HG02970 (cell line): Measurements from ENCODE around the gene PRKCE.
"Not testable (repeated sequence)": the region's sequence is repeated elsewhere in the genome, so short reads cannot be mapped to it uniquely, and the experiment has no call there.

ENCODE experiments used
- ATAC-seq: cut with Tn5 transposase; IDR thresholded peaks from one replicate; pipeline ENCODE4 v1.9.1; 2021; ENCODE audit warnings: mild to moderate bottlenecking, moderate library complexity, moderate number of reproducible peaks; ENCODE audit not compliant: unreplicated experiment, low FRiP score

PRKCE gene

DNA sequence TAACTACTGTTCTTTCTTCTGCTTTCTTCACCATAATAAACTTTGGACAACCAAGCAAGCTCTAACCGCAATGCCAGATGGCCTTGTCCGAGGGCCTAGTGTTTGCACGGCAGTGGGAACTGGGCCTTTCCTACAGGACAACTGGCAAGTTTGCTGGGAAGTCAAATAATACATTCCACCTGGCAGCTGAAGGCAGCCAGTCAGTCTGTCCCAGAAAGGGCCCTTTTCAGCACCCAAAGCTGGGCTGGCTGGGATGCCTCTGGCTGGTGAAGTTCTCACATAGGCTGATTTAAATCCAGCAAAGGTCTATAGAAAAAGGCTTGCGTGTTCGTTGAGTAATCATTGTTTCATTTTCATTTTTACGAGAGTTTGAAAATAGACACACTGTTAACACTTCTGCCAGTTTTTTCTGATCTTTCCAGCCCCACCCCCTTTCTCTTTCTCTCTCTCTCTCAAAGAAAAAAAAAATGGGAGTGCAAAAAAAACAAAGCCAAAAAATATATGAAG lies 535.7 kb downstream of the PRKCE start:
- ATAC-seq = peak; percentile 69

DNA sequence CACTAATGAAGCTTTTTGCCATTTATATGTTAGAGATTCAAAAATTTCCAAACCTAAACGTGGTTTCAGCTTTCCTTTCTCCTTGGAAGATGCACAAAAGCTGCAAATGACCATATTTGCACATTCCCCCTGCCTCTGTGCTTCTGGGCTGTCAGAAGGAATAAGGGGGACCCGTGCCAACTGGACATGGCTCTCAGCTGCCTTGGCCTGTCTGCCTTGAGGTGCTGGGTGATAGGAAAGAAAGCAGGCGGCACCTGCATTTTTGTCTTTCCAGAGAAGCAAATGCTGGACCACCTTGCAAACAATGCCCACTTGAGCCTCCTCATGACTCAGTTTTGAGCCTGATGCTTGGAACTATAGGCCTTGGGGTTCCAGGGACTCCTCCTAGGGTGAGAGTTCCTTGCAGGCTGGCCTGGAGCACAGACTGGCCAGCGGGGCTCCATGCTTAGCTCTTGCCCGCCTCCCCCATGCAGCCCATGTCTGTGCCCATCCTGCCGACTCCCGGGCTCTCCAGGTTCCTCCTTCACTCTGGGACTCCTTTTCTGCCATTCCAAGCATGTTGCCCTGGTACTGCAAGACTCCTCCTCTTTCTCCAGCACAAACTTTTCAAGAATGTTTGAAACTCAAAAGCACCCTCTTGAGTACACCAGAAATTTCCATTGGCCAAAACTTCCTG lies 536.7 kb downstream of the PRKCE start:
- ATAC-seq = no peak

DNA sequence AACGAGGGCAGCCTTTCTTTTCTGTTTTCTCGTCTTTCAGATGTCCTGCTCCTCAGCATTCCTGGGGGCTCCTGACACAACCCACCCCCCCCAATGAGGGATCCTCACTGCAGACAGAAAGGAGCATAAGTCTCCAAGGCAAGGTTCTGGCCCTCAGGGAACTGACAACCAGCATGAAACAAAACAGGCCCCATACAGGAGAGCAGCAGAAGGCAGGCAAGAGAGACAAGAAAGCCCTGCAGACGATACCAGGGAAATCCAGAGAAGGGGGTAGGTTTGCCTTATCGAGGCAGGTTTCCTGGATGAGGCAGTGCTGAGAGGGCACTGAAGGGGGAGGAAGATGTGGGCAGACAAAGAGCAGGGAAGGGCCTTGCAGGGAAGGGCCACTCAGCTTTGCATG lies 541.9 kb downstream of the PRKCE start:
- no peak for ATAC-seq

DNA sequence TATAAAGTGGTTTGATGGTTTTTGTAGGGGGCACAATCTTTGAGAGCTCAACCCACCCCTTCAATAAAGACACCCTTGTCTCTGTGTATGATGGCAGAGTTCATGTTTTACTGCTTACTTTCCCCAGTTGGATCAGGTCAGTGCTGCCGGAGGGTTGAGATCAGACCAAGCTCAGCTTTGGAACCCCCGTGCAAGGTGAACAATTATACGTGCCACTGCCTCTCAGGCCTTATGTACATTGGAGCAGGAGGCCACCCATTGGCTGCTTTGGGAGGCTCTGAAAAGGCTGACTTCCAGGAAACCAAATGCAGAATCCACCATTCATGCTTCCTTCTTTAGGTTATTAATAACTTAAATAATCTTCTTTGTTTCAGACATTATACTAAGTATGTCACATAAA lies 542.4 kb downstream of the PRKCE start:
- no peak for ATAC-seq

DNA sequence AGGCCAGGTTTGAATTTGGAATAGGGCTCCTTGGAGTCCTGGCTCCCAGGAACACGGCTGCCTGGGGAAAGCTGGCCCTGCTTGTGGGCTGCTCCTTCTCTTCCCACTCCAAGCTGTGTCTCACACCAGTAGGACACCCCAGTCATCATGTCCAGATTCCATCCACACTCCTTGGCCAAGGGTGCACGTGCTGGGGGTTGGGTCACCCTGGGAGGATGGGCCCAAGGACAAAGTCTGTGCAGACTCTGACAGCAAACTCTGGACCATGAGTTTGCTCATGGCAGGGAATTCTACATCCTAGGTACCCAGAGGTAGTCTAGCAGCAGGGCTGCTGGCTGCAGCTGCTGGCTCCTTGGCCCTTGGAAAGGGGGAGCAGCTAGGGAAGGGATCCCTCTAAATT lies 543.4 kb downstream of the PRKCE start:
- ATAC-seq = no peak

DNA sequence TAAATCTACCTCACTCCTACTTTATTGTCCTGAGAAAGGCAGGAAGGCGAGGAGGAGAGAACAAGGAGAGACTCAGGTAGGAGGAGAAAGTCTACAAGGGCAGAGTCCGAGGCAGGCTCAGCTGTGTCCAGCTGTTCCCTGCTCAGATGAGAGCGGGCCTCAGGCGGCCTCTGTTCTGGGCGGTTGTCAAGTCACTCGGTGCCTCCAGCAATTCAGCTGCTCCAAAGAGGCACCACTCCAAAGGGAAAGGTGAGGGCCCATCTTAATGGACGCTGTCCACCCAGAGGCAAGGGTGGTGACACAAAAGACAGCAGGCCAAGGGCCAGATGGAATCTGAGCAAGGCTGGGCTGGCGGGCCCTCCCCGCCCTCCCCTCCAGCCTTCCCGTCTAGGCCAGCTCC lies 544.3 kb downstream of the PRKCE start:
- no peak for ATAC-seq

DNA sequence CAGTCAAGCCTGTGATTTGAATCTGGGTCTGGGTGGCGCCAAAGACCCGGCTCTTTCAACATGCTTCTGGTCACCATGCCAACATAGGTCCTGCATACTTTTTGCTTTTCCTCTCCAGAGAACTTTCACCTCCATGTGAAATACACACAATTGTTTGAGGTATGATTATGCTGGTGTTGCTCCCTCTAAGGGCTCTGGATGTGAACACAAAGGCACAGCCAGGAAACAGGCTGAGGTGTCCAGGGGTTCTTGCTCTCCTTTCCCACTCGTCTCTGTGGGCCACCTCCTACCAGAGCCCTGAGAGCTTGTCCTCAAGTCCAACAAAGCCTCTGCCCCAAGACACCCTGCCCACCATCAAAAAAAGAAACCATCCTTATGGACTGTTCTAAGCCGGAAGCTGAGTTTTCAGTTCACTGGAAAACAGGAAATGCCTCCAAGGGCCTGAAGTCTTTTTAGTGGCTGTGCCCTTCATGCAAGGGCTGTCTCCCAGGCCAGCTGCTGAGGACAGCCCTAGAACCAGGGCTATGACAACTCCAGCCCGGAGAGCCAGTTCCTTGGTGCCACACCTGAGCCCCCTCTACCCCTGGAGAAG lies 545.5 kb downstream of the PRKCE start:
- no peak for ATAC-seq

DNA sequence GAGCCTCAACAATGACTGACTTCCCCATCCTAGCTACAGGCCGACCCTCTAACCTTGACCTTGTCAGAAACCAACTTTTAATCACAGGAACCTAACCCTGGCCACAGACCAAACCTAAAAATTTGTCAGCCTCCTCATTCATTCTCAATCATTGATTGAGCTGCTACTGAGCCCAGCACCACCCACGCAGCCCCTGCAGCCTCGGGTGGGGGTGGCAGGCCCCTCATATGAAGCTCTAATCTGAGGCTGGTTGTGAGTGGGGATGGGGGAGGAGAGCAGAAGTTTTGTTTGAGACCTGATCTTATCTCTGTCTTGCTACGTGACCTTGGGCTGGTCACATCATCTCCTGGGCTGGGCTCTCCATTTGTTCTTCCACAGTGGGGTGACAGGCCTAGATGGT lies 546.2 kb downstream of the PRKCE start:
- no peak for ATAC-seq

DNA sequence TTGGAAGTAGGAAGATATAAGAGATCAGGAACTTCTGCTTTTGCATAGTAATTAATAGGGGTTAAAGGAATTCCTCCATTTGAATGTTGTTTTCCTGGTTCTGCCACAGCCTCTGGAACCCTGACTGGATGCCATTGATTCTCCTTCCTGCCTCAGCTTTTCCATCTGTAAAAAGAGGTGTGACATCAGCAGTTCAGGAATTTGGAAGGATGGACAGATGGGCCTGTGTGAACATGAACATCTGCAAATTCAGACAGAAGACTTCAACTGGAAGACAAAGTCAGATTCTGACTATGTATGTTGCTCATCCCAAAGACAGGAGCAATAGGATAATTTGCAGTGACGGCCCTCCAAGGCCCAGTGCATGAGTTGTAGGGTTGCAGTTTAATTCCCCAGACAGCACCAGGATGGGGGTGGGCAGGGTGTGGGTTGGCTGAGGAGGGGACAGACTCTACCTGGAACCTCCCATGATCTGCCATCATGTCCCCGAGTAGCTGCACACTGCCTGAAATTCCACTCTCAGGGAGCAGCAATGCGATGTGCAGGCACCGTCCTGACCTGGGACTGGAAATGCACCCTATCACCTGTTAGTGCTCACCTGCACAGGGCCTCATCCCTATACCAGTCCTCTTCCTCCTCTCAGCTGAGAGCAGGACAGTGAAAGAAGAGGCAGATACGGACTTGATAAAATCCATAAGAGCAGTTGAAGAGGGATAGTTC lies 546.8 kb downstream of the PRKCE start:
- ATAC-seq = no peak

DNA sequence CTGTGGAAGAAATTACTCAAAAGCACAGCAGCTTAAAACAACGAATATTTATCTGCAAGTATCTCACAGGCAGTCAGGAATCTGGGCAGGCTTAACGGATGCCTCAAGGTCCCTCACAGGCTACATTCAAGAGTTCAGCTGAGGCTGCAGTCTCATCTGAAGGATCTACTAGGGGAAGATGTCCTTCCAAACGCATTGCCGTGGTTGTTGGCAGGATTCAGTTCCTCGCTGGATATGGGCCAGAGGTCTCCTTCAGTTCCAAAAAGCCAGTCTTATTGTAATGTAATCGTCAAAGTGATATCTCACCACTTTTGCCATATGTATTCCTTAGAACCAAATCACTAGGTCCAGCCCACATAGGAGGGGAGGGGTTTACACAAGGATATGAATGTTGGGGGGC lies 547.5 kb downstream of the PRKCE start:
- no peak for ATAC-seq

DNA sequence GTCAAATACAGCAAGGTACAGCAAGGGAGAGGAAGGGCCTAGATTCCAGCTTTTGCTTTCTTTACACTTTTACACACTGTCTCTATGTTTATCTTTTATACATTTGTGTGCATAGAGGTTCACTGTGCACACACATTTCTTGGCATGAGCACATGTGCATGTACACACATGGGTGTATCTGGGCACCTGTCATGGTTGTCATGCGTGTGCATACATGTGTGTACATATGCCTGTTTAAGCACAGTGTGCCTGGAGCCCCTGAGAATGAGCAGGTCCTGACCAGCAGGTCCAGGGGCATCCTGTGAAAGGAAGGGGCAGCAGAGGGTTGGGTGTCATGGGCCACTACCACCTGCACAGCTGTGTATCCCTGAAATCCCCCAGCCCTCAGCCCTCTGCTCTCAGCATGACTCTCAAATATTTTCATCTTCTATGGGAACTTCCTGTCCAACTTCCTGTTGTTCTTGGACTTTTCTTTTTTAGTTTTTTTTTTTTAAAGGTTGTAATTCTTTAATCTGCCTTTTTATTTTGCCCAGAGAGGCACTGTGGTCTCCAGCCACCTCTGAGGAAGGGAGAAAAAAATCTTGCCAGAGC lies 548.7 kb downstream of the PRKCE start:
- no peak for ATAC-seq

DNA sequence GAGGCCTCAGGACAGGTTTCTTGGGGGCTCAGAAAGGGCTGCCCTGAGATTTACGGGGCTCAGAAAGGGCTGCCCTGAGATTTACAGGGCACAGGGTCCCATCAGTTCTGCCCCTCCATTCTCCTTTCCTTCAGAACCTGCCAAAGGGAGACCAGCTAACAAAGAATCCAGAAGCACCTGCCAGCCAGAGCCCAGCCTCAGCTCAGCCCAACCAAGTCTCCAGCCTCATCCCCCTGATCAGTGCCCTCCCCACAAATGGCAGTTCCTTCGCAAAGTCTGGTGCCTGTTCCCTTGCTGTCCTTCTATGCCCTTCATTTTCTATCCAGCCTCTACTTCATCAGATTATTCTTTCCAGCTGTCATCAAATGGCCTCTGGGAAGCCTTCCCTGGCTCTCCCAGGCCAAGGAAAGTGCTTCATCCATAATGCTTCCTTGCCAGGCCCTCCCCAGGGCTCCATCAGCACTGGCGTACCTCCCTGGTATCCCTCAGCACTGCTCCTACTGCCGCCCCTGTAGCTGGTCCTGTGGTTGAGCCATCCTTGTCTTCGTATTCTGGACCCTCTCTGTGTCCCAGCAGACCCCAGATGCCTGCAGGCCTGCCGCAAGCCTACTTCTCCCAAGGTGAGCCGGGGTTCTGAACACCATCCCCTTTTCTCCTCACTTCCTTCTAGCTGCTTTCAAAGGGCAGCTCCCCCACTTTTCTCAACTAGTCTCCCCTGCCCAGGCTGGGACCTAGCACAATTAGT lies 549.6 kb downstream of the PRKCE start:
- ATAC-seq = no peak

DNA sequence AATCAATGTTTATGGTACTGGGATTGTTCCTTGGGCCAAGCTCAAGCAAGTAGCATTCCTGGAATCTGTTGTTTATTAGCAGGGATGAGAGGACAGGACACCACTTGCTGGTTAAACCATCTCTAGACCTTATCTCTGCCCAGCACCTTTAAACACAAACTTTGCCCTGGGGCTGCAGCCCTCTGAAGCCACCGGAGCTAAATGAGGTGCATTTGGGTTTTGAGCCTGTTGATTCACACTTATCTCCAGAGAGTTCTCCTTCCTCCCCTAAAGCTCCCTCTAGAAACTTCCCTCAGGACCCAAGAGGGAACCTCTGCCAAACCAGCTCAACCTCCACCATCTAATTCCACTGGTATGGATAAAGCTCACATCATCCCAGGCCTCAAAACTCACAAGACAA lies 551.0 kb downstream of the PRKCE start:
- ATAC-seq = no peak

DNA sequence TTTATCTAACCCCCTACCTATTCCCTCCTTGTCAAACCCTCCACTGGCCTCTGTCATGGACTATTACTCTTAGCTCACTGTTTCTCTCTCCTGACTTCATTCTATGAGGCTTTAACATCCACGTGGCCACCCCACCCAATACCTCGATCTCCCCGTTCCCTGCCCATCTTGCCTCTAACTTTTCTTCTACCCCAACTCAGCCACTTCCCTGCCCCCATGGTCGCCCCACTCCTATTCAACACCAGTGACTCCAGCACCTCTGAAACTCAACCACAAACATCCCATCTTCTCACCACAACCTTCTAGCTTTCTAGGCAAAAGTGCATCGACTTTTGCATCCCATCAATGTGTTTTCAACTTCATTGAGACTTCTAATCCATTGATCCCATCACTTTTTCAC lies 551.5 kb downstream of the PRKCE start:
- ATAC-seq = no peak

DNA sequence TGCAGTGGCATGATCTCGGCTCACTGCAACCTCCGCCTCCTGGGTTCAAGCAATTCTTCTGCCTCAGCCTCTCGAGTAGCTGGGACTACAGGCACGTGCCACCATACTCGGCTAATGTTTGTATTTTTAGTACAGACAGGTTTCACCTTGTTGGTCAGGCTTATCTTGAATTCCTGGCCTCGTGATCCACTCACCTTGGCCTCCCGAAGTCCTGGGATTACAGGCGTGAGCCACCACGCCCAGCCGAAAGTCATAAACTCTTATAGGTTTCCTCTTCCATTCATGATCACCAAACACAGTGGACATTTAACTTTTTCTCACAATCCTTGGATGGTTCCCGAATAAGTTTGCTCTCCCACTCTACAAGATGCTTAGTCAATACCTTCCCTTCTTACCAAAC lies 552.2 kb downstream of the PRKCE start:
- ATAC-seq = not testable (repeated sequence)

DNA sequence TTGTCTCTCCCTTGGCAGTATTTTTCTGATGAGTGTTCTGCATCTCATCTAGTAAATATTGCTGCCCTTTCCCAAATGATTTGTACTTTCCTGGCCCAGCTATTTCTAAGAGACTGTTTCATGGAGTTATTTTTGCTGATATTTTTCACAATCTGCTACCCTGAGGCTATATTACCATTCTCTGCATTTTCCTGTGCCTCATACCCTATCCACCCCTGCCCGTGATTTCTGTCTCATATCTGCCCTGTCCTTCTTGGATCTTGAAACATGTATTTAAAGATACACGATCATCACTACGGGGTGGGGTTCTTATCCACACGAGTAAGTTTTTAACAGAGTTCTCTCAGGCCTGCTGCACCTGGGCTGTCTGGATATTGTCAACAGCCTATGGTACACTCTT lies 556.1 kb downstream of the PRKCE start:
- no peak for ATAC-seq

DNA sequence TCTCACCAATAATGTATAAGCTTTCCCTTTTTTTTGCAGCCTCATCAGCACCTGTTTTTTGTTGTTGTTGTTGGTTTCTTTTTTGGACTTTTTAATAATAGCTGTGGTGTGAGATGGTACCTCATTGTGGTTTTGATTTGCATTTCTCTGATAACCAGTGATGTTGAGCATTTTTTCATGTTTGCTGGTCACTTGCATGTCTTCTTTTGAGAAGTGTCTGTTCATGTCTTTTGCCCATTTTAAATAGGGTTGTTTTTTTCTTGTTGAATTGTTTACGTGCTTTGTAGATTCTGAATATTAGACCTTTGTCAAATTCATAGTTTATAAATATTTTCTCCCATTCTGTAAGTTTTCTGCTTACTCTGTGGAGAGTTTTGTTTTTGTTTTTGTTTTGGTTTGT lies 557.3 kb downstream of the PRKCE start:
- no peak for ATAC-seq

DNA sequence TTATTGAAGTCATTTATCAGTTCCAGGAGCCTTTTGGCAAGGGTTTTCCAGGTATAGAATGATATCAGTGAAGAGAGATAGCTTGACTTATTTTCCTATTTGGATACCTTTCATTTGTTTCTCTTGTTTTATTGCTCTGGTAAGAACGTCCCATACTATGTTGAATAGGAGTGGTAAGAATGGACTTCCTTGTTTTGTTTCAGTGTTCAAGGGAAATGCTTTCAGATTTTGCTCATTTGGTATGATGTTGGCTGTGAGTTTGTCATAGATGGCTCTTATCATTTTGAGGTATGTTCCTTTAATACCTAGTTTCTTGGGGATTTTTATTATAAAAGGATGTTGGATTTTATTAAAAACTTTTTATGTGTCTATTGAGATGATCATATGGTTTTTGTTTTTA lies 558.6 kb downstream of the PRKCE start:
- no peak for ATAC-seq

DNA sequence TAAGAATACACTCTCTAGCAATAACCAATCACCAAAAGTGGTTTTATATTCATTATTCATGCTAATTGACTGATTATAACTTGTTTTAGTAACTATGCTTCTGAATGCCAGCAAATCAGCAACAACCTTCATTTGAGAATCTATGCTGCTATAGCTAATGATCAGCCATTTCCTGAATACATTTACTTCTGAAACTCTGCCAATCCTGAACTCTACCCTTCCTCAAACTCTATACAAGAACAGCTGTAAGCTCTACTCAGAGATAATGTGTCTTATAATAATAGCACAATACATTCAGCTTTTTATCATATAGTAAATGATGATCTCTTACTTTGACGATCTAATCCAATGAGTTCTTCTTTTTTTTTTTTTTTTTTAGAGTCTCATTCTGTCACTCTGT lies 560.0 kb downstream of the PRKCE start:
- ATAC-seq = no peak

DNA sequence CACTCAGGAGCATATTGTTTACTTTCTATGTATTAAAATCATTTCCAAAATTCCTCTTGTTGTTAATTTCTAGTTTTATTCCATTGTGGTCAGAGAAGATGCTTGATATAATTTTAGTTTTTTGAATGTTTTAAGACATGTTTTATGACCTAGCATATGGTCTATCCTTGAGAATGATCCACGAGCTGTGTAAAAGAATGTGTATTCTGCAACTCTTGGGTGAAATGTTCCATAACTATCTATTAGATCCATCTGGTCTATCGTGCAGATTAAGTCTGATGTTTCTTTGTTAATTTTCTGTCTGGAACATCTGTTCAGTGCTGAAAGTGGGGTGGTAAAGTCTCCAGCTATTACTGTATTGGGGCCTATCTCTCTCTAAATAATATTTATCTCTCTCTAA lies 562.4 kb downstream of the PRKCE start:
- no peak for ATAC-seq

DNA sequence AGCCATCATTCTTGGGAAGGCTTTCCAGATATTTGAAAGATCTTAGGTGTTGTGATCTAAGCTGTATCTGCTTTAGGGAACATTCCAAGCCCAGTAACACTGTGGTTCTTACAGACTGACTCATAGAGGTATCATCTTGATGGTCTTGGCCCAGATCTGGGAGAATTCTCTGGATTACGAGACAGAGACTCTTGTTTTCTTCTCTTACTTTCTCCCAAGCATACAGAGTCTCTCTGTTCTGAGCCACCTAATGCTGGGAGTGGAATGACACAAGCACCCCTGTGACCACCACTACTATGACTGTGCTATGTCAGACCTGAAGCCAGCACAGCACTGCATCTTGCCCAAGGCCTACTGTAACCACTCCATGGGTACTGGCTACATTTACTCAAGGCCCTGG lies 564.7 kb downstream of the PRKCE start:
- ATAC-seq = no peak
